H9 (cell line): ENCODE results near the gene HCN1. TPM values are rescaled to one million over a fixed set of nuclear protein-coding genes. Genes with fewer than 3 reads are reported as not detected.

Experiments
- DNase-seq: peaks from one replicate; pipeline ENCODE4 v3.0.0-alpha.2; 2017
- H2AFZ ChIP-seq: one replicate; pipeline ENCODE4 v1.6.1; 2013; ENCODE audit warnings: mild to moderate bottlenecking, low read length, control low read depth, moderate library complexity
- H2AK5ac ChIP-seq: 2 replicates; pipeline ENCODE4 v1.6.1; 2013; ENCODE audit warnings: low read length, control low read depth, mixed read lengths; ENCODE audit not compliant: insufficient read length
- H2BK120ac ChIP-seq: one replicate; pipeline ENCODE4 v1.6.1; 2013; ENCODE audit warnings: low read depth, mild to moderate bottlenecking, low read length, control low read depth, inconsistent platforms; ENCODE audit not compliant: poor library complexity, severe bottlenecking
- H2BK12ac ChIP-seq: 2 replicates; pipeline ENCODE4 v1.6.1; 2013; ENCODE audit warnings: low read length, control low read depth, mixed read lengths, low read depth; ENCODE audit not compliant: insufficient read length
- H2BK15ac ChIP-seq: 2 replicates; pipeline ENCODE4 v1.6.1; 2013; ENCODE audit warnings: low read depth, low read length, control low read depth
- H2BK20ac ChIP-seq: one replicate; pipeline ENCODE4 v1.6.1; 2013; ENCODE audit warnings: low read depth, mild to moderate bottlenecking, low read length, control low read depth, inconsistent platforms; ENCODE audit not compliant: poor library complexity, severe bottlenecking
- H2BK5ac ChIP-seq: 2 replicates; pipeline ENCODE4 v1.6.1; 2013; ENCODE audit warnings: low read length, control low read depth, mixed read lengths; ENCODE audit not compliant: insufficient read length
- H3K14ac ChIP-seq: 2 replicates; pipeline ENCODE4 v1.6.1; 2013; ENCODE audit warnings: low read length, control low read depth; ENCODE audit not compliant: insufficient read depth
- H3K18ac ChIP-seq: 2 replicates; pipeline ENCODE4 v1.6.1; 2013; ENCODE audit warnings: low read depth, mild to moderate bottlenecking, mixed read lengths, low read length, control low read depth; ENCODE audit not compliant: insufficient read length
- H3K23ac ChIP-seq: 2 replicates; pipeline ENCODE4 v1.6.1; 2013; ENCODE audit warnings: low read length, control low read depth, mixed read lengths, low read depth; ENCODE audit not compliant: insufficient read length
- H3K23me2 ChIP-seq: 2 replicates; pipeline ENCODE4 v1.6.1; 2013; ENCODE audit warnings: low read depth, mild to moderate bottlenecking, mixed read lengths, low read length, control low read depth; ENCODE audit not compliant: insufficient read length, poor library complexity, severe bottlenecking
- H3K27ac ChIP-seq: 2 replicates; pipeline ENCODE4 v1.5.1; 2013; ENCODE audit warnings: low read length, control low read depth, mixed read lengths, low read depth; ENCODE audit not compliant: insufficient read length
- H3K27me3 ChIP-seq: 2 replicates; pipeline ENCODE4 v1.6.1; 2013; ENCODE audit warnings: low read length, control low read depth, inconsistent platforms; ENCODE audit not compliant: insufficient read depth
- H3K4ac ChIP-seq: 2 replicates; pipeline ENCODE4 v1.6.1; 2013; ENCODE audit warnings: low read depth, mild to moderate bottlenecking, control low read depth, inconsistent platforms, low read length, moderate library complexity
- H3K4me1 ChIP-seq: 2 replicates; pipeline ENCODE4 v1.6.1; 2013; ENCODE audit warnings: low read length, control low read depth, inconsistent platforms; ENCODE audit not compliant: insufficient read depth
- H3K4me2 ChIP-seq: 2 replicates; pipeline ENCODE4 v1.6.1; 2013; ENCODE audit warnings: low read length, control low read depth, mixed read lengths; ENCODE audit not compliant: insufficient read length, insufficient read depth
- H3K56ac ChIP-seq: 2 replicates; pipeline ENCODE4 v1.6.1; 2013; ENCODE audit warnings: low read depth, mild to moderate bottlenecking, mixed read lengths, low read length, control low read depth; ENCODE audit not compliant: insufficient read length
- H3K79me1 ChIP-seq: 2 replicates; pipeline ENCODE4 v1.6.1; 2013; ENCODE audit warnings: low read depth, mild to moderate bottlenecking, moderate library complexity, low read length, control low read depth, inconsistent platforms; ENCODE audit not compliant: insufficient read depth, poor library complexity, severe bottlenecking
- H3K79me2 ChIP-seq: 2 replicates; pipeline ENCODE4 v1.6.1; 2013; ENCODE audit warnings: low read length, control low read depth, inconsistent platforms; ENCODE audit not compliant: insufficient read depth
- H3K9ac ChIP-seq: 2 replicates; pipeline ENCODE4 v1.6.1; 2013; ENCODE audit warnings: low read length, control low read depth, mixed read lengths; ENCODE audit not compliant: insufficient read length; ENCODE audit errors: extremely low read depth
- H3K9me3 ChIP-seq: one replicate; pipeline ENCODE4 v1.6.1; 2013; ENCODE audit warnings: low read depth, low read length, inconsistent platforms; ENCODE audit not compliant: control insufficient read depth
- H3T11ph ChIP-seq: one replicate; pipeline ENCODE4 v1.6.1; 2013; ENCODE audit warnings: mild to moderate bottlenecking, low read length, control low read depth, inconsistent platforms
- H4K20me1 ChIP-seq: one replicate; pipeline ENCODE4 v1.6.1; 2013; ENCODE audit not compliant: control insufficient read depth, insufficient read length, insufficient read depth
- H4K5ac ChIP-seq: 2 replicates; pipeline ENCODE4 v1.6.1; 2013; ENCODE audit warnings: low read depth, mild to moderate bottlenecking, mixed read lengths, low read length, control low read depth; ENCODE audit not compliant: insufficient read length
- H4K8ac ChIP-seq: replicated peaks from 2 replicates; pipeline ENCODE4 v1.6.1; 2013; ENCODE audit warnings: low read length, control low read depth, mixed read lengths, low read depth; ENCODE audit not compliant: insufficient read length
- H4K91ac ChIP-seq: 2 replicates; pipeline ENCODE4 v1.6.1; 2013; ENCODE audit warnings: low read depth, mild to moderate bottlenecking, moderate library complexity, mixed read lengths, low read length, control low read depth; ENCODE audit not compliant: insufficient read length
- H3K27ac Mint-ChIP-seq, 3 experiments: 2 replicates in 2 of 3; 3 replicates in 1 of 3; pipeline ENCODE4 v1.8.0; 2020 to 2021; ENCODE audit warnings: mixed read lengths in 3 of 3, mild to moderate bottlenecking in 1 of 3, moderate library complexity in 1 of 3
- H3K27me3 Mint-ChIP-seq: 2 replicates; pipeline ENCODE4 v1.8.0; 2021; ENCODE audit warnings: low read depth, mild to moderate bottlenecking, moderate library complexity, mixed read lengths
- H3K36me3 Mint-ChIP-seq, 3 experiments: 2 replicates in 2 of 3; 3 replicates in 1 of 3; pipeline ENCODE4 v1.8.0; 2020 to 2021; ENCODE audit warnings: low read depth in 3 of 3, mixed read lengths in 3 of 3; ENCODE audit not compliant: insufficient read depth in 1 of 3
- H3K4me1 Mint-ChIP-seq, 2 experiments: 2 replicates each; pipeline ENCODE4 v1.8.0; 2020; ENCODE audit warnings: mixed read lengths in 2 of 2
- H3K4me3 Mint-ChIP-seq, 2 experiments: 2 replicates in 1 of 2; 3 replicates in 1 of 2; pipeline ENCODE4 v1.8.0; 2020 to 2021; ENCODE audit warnings: mild to moderate bottlenecking in 2 of 2, mixed read lengths in 2 of 2, moderate library complexity in 1 of 2
- H3K9me3 Mint-ChIP-seq, 2 experiments: 2 replicates in 1 of 2; 3 replicates in 1 of 2; pipeline ENCODE4 v1.8.0; 2020; ENCODE audit warnings: mild to moderate bottlenecking in 2 of 2, mixed read lengths in 2 of 2, moderate library complexity in 1 of 2
- WGBS: extraction: QIAGEN DNeasy Blood & Tissue Kit; methylation state at CpG from one replicate; pipeline ENCODE4 v1.1.7; 2013; ENCODE audit warnings: missing lambda C conversion rate, low lambda C conversion rate, mixed read lengths; ENCODE audit not compliant: insufficient read length; ENCODE audit errors: extremely low coverage; 5-methylcytosine and 5-hydroxymethylcytosine counted together
- total RNA-seq: library from RNA; stranded (reverse); gene quantifications from 2 replicates; pipeline ENCODE4 v1.2.1, GENCODE V29; 2021
- TF ChIP-seq, protein P1 (sequence below): fragments of 200-600 bp; sonication (generic); conservative IDR thresholded peaks from 3 replicates; pipeline ENCODE4 v1.8.0; 2021; ENCODE audit warnings: antibody characterized with exemption, mild to moderate bottlenecking

The HCN1 gene
- total RNA-seq, 1 experiment from 2014 or later: 4.6 TPM

DNA sequence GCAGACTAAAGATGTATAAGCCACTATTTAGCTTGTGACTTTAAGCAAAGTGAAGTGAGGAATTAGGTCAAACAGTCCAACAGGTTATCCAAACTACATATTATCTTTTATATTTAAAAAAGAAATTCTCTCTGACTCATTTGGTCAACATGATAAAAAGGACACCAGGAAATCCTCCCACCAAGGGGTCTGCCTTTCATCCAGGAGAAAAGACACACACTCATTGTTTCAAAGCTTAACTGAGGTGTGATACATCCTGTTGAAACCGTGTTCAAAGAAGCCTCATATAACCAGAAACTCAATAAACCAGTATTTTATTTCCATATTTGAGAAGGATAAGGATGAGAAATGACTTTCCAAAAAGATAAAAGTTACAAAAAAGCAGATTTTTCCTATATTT, 417.1 kb downstream of the HCN1 start:
- no peak overlapping the region for H2AK5ac ChIP-seq
- H3K4ac ChIP-seq: no peak overlapping the region
- no peak overlapping the region for H2BK20ac ChIP-seq
- H2BK15ac ChIP-seq: no peak overlapping the region
- no peak overlapping the region for H4K8ac ChIP-seq
- H3K9ac ChIP-seq: no peak overlapping the region
- H3K27ac Mint-ChIP-seq: peak overlapping the region in 1 of 3 experiments; percentile 17; a peak in 1 of 7 replicates
- H3K4me2 ChIP-seq: no peak overlapping the region
- H3K4me3 Mint-ChIP-seq: no peak overlapping the region
- H2BK120ac ChIP-seq: no peak overlapping the region
- no peak overlapping the region for H2AFZ ChIP-seq
- H4K91ac ChIP-seq: no peak overlapping the region
- WGBS: no CpG with 5 or more reads among the region's 1 CpG
- no peak overlapping the region for H3K56ac ChIP-seq
- H4K20me1 ChIP-seq: no peaks in the 10 kb centered on the region
- H3K4me1 ChIP-seq: no peaks in the 10 kb centered on the region
- no peaks in the 10 kb centered on the region for H3K79me2 ChIP-seq
- no peaks in the 10 kb centered on the region for H3K23me2 ChIP-seq
- H3K27me3 ChIP-seq: no peaks in the 10 kb centered on the region
- H3K27me3 Mint-ChIP-seq: no peaks in the 10 kb centered on the region
- H2BK12ac ChIP-seq: no peak overlapping the region
- no peak overlapping the region for H3K18ac ChIP-seq
- H3K79me1 ChIP-seq: no peaks in the 10 kb centered on the region
- H3K14ac ChIP-seq: no peak overlapping the region
- H3K36me3 Mint-ChIP-seq: peaks cover 24 to 30% (median 25%) of the 10 kb centered on the region in 3 experiments
- peaks cover 12 to 27% of the 10 kb centered on the region in 2 experiments for H3K4me1 Mint-ChIP-seq
- H4K5ac ChIP-seq: no peak overlapping the region
- H2BK5ac ChIP-seq: no peak overlapping the region
- H3K27ac ChIP-seq: no peak overlapping the region
- TF ChIP-seq, protein P1, sequence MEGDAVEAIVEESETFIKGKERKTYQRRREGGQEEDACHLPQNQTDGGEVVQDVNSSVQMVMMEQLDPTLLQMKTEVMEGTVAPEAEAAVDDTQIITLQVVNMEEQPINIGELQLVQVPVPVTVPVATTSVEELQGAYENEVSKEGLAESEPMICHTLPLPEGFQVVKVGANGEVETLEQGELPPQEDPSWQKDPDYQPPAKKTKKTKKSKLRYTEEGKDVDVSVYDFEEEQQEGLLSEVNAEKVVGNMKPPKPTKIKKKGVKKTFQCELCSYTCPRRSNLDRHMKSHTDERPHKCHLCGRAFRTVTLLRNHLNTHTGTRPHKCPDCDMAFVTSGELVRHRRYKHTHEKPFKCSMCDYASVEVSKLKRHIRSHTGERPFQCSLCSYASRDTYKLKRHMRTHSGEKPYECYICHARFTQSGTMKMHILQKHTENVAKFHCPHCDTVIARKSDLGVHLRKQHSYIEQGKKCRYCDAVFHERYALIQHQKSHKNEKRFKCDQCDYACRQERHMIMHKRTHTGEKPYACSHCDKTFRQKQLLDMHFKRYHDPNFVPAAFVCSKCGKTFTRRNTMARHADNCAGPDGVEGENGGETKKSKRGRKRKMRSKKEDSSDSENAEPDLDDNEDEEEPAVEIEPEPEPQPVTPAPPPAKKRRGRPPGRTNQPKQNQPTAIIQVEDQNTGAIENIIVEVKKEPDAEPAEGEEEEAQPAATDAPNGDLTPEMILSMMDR: no peak
- H3K9me3 ChIP-seq: no peaks in the 10 kb centered on the region
- H3K9me3 Mint-ChIP-seq: peaks cover 16 to 27% of the 10 kb centered on the region in 2 experiments; a peak in 4 of 5 replicates
- H3K23ac ChIP-seq: no peak overlapping the region
- H3T11ph ChIP-seq: no peak overlapping the region
- no peak for DNase-seq
